ENCODE measurements around the gene VWA3B. TPM values are rescaled to one million over a fixed set of nuclear protein-coding genes. Genes with fewer than 3 reads are reported as not detected.

VWA3B gene
- total RNA-seq, 1 experiment from 2014 or later, result not detected

GRCh38 chr2:98234776-98235175, 147.8 kb downstream of the VWA3B start:
- BruUV-seq (replicated peaks), result no TSS peak
- Histone ChIP-seq H3K27me3 (replicated peaks; ENCODE audit: insufficient read depth, low read depth, low read length, poor library complexity) (peaks cover 16% of the 10 kb centered on the region), H3K9me3 (ENCODE audit: low read depth, low read length, poor library complexity, severe bottlenecking) (no peaks in the 10 kb centered on the region), H3K36me3 (ENCODE audit: insufficient read depth, low read length, poor library complexity, severe bottlenecking) (no peaks in the 10 kb centered on the region), H3K27ac (ENCODE audit: low read depth, low read length, poor library complexity, severe bottlenecking) (no peak overlapping the region), H3K4me1 (ENCODE audit: insufficient read depth, low read length, poor library complexity, severe bottlenecking) (no peaks in the 10 kb centered on the region), H3K4me3 (ENCODE audit: low read depth, low read length, poor library complexity, severe bottlenecking) (no peak overlapping the region)
- ChIA-PET POLR2A (ENCODE audit: low non-redundant PET) (no interaction called here), CTCF (no interaction called here)
- TF ChIP-seq, protein P1, sequence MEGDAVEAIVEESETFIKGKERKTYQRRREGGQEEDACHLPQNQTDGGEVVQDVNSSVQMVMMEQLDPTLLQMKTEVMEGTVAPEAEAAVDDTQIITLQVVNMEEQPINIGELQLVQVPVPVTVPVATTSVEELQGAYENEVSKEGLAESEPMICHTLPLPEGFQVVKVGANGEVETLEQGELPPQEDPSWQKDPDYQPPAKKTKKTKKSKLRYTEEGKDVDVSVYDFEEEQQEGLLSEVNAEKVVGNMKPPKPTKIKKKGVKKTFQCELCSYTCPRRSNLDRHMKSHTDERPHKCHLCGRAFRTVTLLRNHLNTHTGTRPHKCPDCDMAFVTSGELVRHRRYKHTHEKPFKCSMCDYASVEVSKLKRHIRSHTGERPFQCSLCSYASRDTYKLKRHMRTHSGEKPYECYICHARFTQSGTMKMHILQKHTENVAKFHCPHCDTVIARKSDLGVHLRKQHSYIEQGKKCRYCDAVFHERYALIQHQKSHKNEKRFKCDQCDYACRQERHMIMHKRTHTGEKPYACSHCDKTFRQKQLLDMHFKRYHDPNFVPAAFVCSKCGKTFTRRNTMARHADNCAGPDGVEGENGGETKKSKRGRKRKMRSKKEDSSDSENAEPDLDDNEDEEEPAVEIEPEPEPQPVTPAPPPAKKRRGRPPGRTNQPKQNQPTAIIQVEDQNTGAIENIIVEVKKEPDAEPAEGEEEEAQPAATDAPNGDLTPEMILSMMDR (conservative IDR thresholded peaks at IDR 0.05; ENCODE audit: low read depth, low read length), result no peak
- TF ChIP-seq EZH2 (IDR thresholded peaks at IDR 0.05; ENCODE audit: borderline replicate concordance, low read depth, low read length, poor library complexity, severe bottlenecking), result no peak
- intact Hi-C loops (cut with micrococcal nuclease; ENCODE audit: unreplicated experiment), result no loop called here
- no peak for DNase-seq (ENCODE audit: low spot score)

DNA sequence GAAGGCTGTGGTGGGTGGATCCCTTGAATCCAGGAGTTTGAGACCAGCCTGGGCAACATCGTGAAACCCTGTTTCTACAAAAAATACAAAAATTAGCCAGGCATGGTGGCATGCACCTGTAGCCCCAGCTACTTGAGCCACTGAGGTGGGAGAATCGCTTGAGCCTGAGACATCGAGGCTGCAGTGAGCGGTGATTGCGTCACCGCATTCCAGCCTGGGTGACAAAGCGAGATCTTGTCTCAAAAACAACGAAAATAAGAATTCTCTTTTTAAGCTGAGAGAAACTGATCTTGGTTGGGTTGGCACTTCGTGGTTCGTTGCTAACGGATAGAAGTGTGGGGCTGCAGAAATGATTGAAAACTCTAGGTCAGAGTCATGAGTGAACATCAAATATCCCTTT, 150.0 kb downstream of the VWA3B start:
- Histone ChIP-seq H3K9me3 (ENCODE audit: low read depth, low read length, poor library complexity, severe bottlenecking) (no peaks in the 10 kb centered on the region), H3K4me1 (ENCODE audit: insufficient read depth, low read length, poor library complexity, severe bottlenecking) (no peaks in the 10 kb centered on the region), H3K27ac (ENCODE audit: low read depth, low read length, poor library complexity, severe bottlenecking) (no peak overlapping the region), H3K36me3 (ENCODE audit: insufficient read depth, low read length, poor library complexity, severe bottlenecking) (no peaks in the 10 kb centered on the region), H3K27me3 (replicated peaks; ENCODE audit: insufficient read depth, low read depth, low read length, poor library complexity) (peaks cover 20% of the 10 kb centered on the region), H3K4me3 (ENCODE audit: low read depth, low read length, poor library complexity, severe bottlenecking) (no peak overlapping the region)
- ChIA-PET POLR2A (ENCODE audit: low non-redundant PET) (no interaction called here), CTCF (no interaction called here)
- TF ChIP-seq, protein P1 (conservative IDR thresholded peaks at IDR 0.05; ENCODE audit: low read depth, low read length), result no peak
- TF ChIP-seq EZH2 (IDR thresholded peaks at IDR 0.05; ENCODE audit: borderline replicate concordance, low read depth, low read length, poor library complexity, severe bottlenecking), result no peak
- no peak for DNase-seq (ENCODE audit: low spot score)
- intact Hi-C loops (cut with micrococcal nuclease; ENCODE audit: unreplicated experiment), result no loop called here
- BruUV-seq (replicated peaks), result no TSS peak

DNA sequence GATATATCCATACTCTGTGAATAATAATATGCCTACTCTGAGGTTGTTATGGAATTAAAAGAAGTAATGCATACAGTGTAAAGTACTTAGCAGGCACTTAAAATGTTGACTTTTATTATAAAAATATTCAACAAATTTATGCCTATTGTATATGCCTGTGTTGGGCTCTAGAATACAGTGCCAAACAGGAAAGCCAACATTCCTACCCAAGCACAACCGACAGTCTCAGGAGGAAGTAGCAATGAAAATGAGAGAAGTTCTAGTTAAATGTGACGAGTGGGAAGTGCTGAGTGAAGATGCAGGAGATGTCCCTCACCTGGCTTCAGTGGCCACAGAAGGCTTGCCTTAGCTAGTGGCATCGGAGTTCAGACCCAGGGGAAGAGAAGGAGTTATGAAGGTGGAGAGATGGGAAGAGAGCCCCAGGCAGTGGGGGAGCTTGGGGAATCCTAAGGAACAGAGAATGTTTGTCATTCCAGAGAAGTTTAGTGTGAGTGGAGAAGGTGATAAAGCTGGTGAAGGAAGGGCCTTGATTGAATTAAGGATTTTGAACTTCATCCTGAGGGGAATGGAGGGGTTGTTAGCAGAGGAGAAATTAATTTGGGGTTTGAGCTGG, 153.9 kb downstream of the VWA3B start:
- TF ChIP-seq, protein P1 (conservative IDR thresholded peaks at IDR 0.05; ENCODE audit: low read depth, low read length), result no peak
- no peak for TF ChIP-seq EZH2 (IDR thresholded peaks at IDR 0.05; ENCODE audit: borderline replicate concordance, low read depth, low read length, poor library complexity, severe bottlenecking)
- H3K4me3 ChIP-seq (ENCODE audit: low read depth, low read length, poor library complexity, severe bottlenecking), result no peak overlapping the region
- no peaks in the 10 kb centered on the region for H3K4me1 ChIP-seq (ENCODE audit: insufficient read depth, low read length, poor library complexity, severe bottlenecking)
- BruUV-seq (replicated peaks), result no TSS peak
- no peak for DNase-seq (ENCODE audit: low spot score)
- ChIA-PET POLR2A (ENCODE audit: low non-redundant PET) (no interaction called here), CTCF (no interaction called here)
- intact Hi-C loops (cut with micrococcal nuclease; ENCODE audit: unreplicated experiment), result no loop called here
- no peaks in the 10 kb centered on the region for H3K9me3 ChIP-seq (ENCODE audit: low read depth, low read length, poor library complexity, severe bottlenecking)
- H3K27me3 ChIP-seq (replicated peaks; ENCODE audit: insufficient read depth, low read depth, low read length, poor library complexity), result peaks cover 24% of the 10 kb centered on the region
- H3K27ac ChIP-seq (ENCODE audit: low read depth, low read length, poor library complexity, severe bottlenecking), result no peak overlapping the region
- no peaks in the 10 kb centered on the region for H3K36me3 ChIP-seq (ENCODE audit: insufficient read depth, low read length, poor library complexity, severe bottlenecking)

All from A673 (cell line).